IMR-90 (cell line): Measurements from ENCODE around the gene NR5A1. TPM values are rescaled to one million over a fixed set of nuclear protein-coding genes. Genes with fewer than 3 reads are reported as not detected.

Experiments used
- ATAC-seq: fragments of 200-7000 bp; cut with Tn5 transposase; 2 replicates; pipeline ENCODE4 v1.9.1; 2020; ENCODE audit warnings: low read depth, mild to moderate bottlenecking, moderate library complexity
- BruUV-seq: library from RNA; stranded (reverse); fragments of 400-500 nt; replicated peaks from 2 replicates; lab custom pipeline; 2021; lab: Mats Ljungman, UMichigan
- CTCF ChIA-PET: fragments of 300-600 bp; formaldehyde crosslinking; extraction: SDS; loops from one replicate; lab custom pipeline; 2021; ENCODE audit warnings: antibody characterized with exemption; lab: Yijun Ruan, JAX
- POLR2A ChIA-PET: fragments of 300-600 bp; sonication (Branson Sonifier 250); formaldehyde crosslinking; loops from one replicate; lab custom pipeline; 2022; ENCODE audit warnings: antibody characterized with exemption; ENCODE audit not compliant: unreplicated experiment; lab: Charles Lee
- DNase-seq: peaks from one replicate; pipeline ENCODE4 v3.0.0; 2013
- H2AFZ ChIP-seq: replicated peaks from 2 replicates; pipeline ENCODE3; 2013; ENCODE audit warnings: low read length, mild to moderate bottlenecking; ENCODE audit not compliant: poor library complexity
- H2AK5ac ChIP-seq: 2 replicates; pipeline ENCODE4 v1.6.1; 2013; ENCODE audit warnings: low read depth, low read length, inconsistent platforms
- H2AK9ac ChIP-seq: replicated peaks from 2 replicates; pipeline ENCODE3; 2013; ENCODE audit warnings: mild to moderate bottlenecking, low read depth, low read length, moderate library complexity; ENCODE audit not compliant: poor library complexity
- H2BK120ac ChIP-seq: 2 replicates; pipeline ENCODE4 v1.6.1; 2013; ENCODE audit warnings: low read depth, low read length, inconsistent platforms
- H2BK15ac ChIP-seq: 3 replicates; pipeline ENCODE4 v1.6.1; 2013; ENCODE audit warnings: low read depth, low read length, inconsistent platforms
- H2BK20ac ChIP-seq: 2 replicates; pipeline ENCODE4 v1.6.1; 2013; ENCODE audit warnings: low read depth, mild to moderate bottlenecking, inconsistent platforms, low read length, moderate library complexity
- H2BK5ac ChIP-seq: 2 replicates; pipeline ENCODE4 v1.6.1; 2013; ENCODE audit warnings: mild to moderate bottlenecking, low read depth, low read length, inconsistent platforms; ENCODE audit not compliant: poor library complexity, severe bottlenecking
- H3K14ac ChIP-seq: replicated peaks from 2 replicates; pipeline ENCODE4 v1.6.1; 2013; ENCODE audit warnings: low read depth, low read length, inconsistent platforms
- H3K18ac ChIP-seq: 2 replicates; pipeline ENCODE4 v1.6.1; 2013; ENCODE audit warnings: low read depth, low read length, control low read depth
- H3K23ac ChIP-seq: 2 replicates; pipeline ENCODE4 v1.6.1; 2013; ENCODE audit warnings: low read depth, low read length, inconsistent platforms
- H3K27ac ChIP-seq: 2 replicates; pipeline ENCODE4 v1.5.1; 2013; ENCODE audit warnings: mild to moderate bottlenecking, control low read depth, low read length; ENCODE audit not compliant: insufficient read depth
- H3K27me3 ChIP-seq: 2 replicates; pipeline ENCODE4 v1.6.1; 2013; ENCODE audit warnings: low read length; ENCODE audit not compliant: control insufficient read depth, insufficient read depth
- H3K36me3 ChIP-seq: 2 replicates; pipeline ENCODE4 v1.6.1; 2013; ENCODE audit warnings: low read length, mixed read lengths; ENCODE audit not compliant: control insufficient read depth, insufficient read depth
- H3K4ac ChIP-seq: 2 replicates; pipeline ENCODE4 v1.6.1; 2013; ENCODE audit warnings: low read depth, low read length, inconsistent platforms
- H3K4me1 ChIP-seq: 2 replicates; pipeline ENCODE4 v1.6.1; 2013; ENCODE audit warnings: low read length, mixed read lengths; ENCODE audit not compliant: control insufficient read depth, insufficient read depth
- H3K4me2 ChIP-seq: 2 replicates; pipeline ENCODE4 v1.6.1; 2013; ENCODE audit warnings: low read depth, mild to moderate bottlenecking, control low read depth, low read length, moderate library complexity
- H3K4me3 ChIP-seq: 2 replicates; pipeline ENCODE4 v1.5.1; 2013; ENCODE audit warnings: low read depth, mild to moderate bottlenecking, control low read depth, low read length, moderate library complexity; ENCODE audit not compliant: insufficient read depth
- H3K56ac ChIP-seq: 2 replicates; pipeline ENCODE4 v1.6.1; 2013; ENCODE audit warnings: low read length, inconsistent platforms; ENCODE audit not compliant: insufficient read depth; ENCODE audit errors: extremely low read depth
- H3K79me1 ChIP-seq, 2 experiments: 2 replicates each; pipeline ENCODE4 v1.6.1; 2013; ENCODE audit warnings: low read length in 2 of 2, inconsistent platforms in 1 of 2, low read depth in 1 of 2
- H3K9ac ChIP-seq: 2 replicates; pipeline ENCODE4 v1.6.1; 2013; ENCODE audit warnings: low read depth, low read length, control low read depth
- H3K9me1 ChIP-seq: 2 replicates; pipeline ENCODE4 v1.6.1; 2013; ENCODE audit warnings: low read length, inconsistent platforms; ENCODE audit not compliant: insufficient read depth
- H3K9me3 ChIP-seq: 2 replicates; pipeline ENCODE4 v1.6.1; 2013; ENCODE audit warnings: low read length; ENCODE audit not compliant: control insufficient read depth, insufficient read depth
- H4K20me1 ChIP-seq: 2 replicates; pipeline ENCODE4 v1.6.1; 2013; ENCODE audit warnings: low read length, inconsistent platforms; ENCODE audit not compliant: insufficient read depth
- H4K5ac ChIP-seq: 2 replicates; pipeline ENCODE4 v1.6.1; 2013; ENCODE audit warnings: mild to moderate bottlenecking, low read depth, low read length, control low read depth
- H4K8ac ChIP-seq, 2 experiments: 2 replicates each; pipeline ENCODE4 v1.6.1; 2013; ENCODE audit warnings: low read depth in 2 of 2, low read length in 2 of 2, control low read depth in 1 of 2, inconsistent platforms in 1 of 2
- H4K91ac ChIP-seq: 2 replicates; pipeline ENCODE4 v1.6.1; 2013; ENCODE audit warnings: low read depth, low read length, inconsistent platforms; ENCODE audit not compliant: insufficient read depth
- FOS ChIP-seq: fragments of 150-350 bp; IDR thresholded peaks from 2 replicates; pipeline ENCODE4 v1.6.1; 2016; ENCODE audit warnings: low read depth, low read length
- MAZ ChIP-seq: IDR thresholded peaks from 2 replicates; pipeline ENCODE4 v1.6.1; 2012; ENCODE audit warnings: low read depth, mild to moderate bottlenecking, low read length, improper control_type of control experiment, moderate library complexity, borderline replicate concordance
- MXI1 ChIP-seq: IDR thresholded peaks from 2 replicates; pipeline ENCODE4 v1.6.1; 2012; ENCODE audit warnings: low read depth, mild to moderate bottlenecking, low read length, moderate library complexity, borderline replicate concordance
- NFE2L2 ChIP-seq: fragments of 150-350 bp; IDR thresholded peaks from 2 replicates; pipeline ENCODE4 v1.6.1; 2016; ENCODE audit warnings: low read depth, mild to moderate bottlenecking, low read length
- POLR2A ChIP-seq: IDR thresholded peaks from 2 replicates; pipeline ENCODE4 v1.6.1; 2012; ENCODE audit warnings: mild to moderate bottlenecking, low read depth, low read length
- RAD21 ChIP-seq: IDR thresholded peaks from 2 replicates; pipeline ENCODE4 v1.6.1; 2012; ENCODE audit warnings: low read length, improper control_type of control experiment
- RCOR1 ChIP-seq: IDR thresholded peaks from 2 replicates; pipeline ENCODE4 v1.6.1; 2012; ENCODE audit warnings: mild to moderate bottlenecking, low read length, improper control_type of control experiment; ENCODE audit not compliant: insufficient replicate concordance
- RFX5 ChIP-seq: IDR thresholded peaks from 2 replicates; pipeline ENCODE4 v1.8.0; 2012; ENCODE audit warnings: low read depth, mild to moderate bottlenecking, low read length, moderate library complexity
- SMC3 ChIP-seq: fragments of 150-350 bp; IDR thresholded peaks from 2 replicates; pipeline ENCODE4 v1.6.1; 2016; ENCODE audit warnings: low read depth, mild to moderate bottlenecking, antibody characterized with exemption, low read length, moderate library complexity
- WGBS, 2 experiments: methylation state at CpG; one replicate each; pipeline versions ENCODE4 v1.1.5 to v1.1.7; 2013; ENCODE audit warnings: missing lambda C conversion rate in 2 of 2; ENCODE audit not compliant: insufficient read length in 1 of 2; ENCODE audit errors: extremely low coverage in 2 of 2; 5-methylcytosine and 5-hydroxymethylcytosine counted together
- dilution Hi-C: fragments of 300-500 bp; cut with HindIII; formaldehyde crosslinking; loops from one replicate; pipeline ENCODE4 v1.14.3; 2018; ENCODE audit warnings: low sequenced_read_pairs; ENCODE audit not compliant: unreplicated experiment
- in situ Hi-C: fragments of 300-500 bp; cut with MboI; formaldehyde crosslinking; loops from 3 replicates; pipeline ENCODE4 v1.14.3; 2019; ENCODE audit warnings: low sequenced_read_pairs, inconsistent platforms, mixed read lengths
- intact Hi-C: fragments of 100-400 bp; cut with micrococcal nuclease; formaldehyde crosslinking; loops from 2 replicates; pipeline ENCODE4 v1.10.0; 2022
- polyA plus RNA-seq, 3 experiments: library from polyadenylated mRNA; depleted of rRNA; stranded (reverse); fragments of >200 nt; gene quantifications; 2 replicates each; pipeline ENCODE4 v1.2.3, GENCODE V29; 2012; ENCODE audit warnings: low replicate concordance in 1 of 3
- total RNA-seq: library from RNA; depleted of rRNA; stranded (reverse); fragments of >200 nt; gene quantifications from 2 replicates; pipeline ENCODE4 v1.2.3, GENCODE V29; 2012
- TF ChIP-seq, protein P1 (sequence below): fragments of 150-350 bp; IDR thresholded peaks from 2 replicates; pipeline ENCODE4 v1.6.1; 2016; ENCODE audit warnings: low read depth, mild to moderate bottlenecking, low read length, moderate library complexity, borderline replicate concordance
- TF ChIP-seq, protein P2 (sequence below): fragments of 150-350 bp; IDR thresholded peaks from 2 replicates; pipeline ENCODE4 v1.6.1; 2017; ENCODE audit warnings: mild to moderate bottlenecking, antibody characterized with exemption, low read length, low read depth
- TF ChIP-seq, protein P3 (sequence below): conservative IDR thresholded peaks from 2 replicates; pipeline ENCODE4 v1.5.1; 2012; ENCODE audit warnings: mild to moderate bottlenecking, low read depth, low read length, improper control_type of control experiment

NR5A1 gene
- total and polyA plus RNA-seq, 2 of the 4 experiments (the other 2 are of a cell fraction), result not detected

DNA sequence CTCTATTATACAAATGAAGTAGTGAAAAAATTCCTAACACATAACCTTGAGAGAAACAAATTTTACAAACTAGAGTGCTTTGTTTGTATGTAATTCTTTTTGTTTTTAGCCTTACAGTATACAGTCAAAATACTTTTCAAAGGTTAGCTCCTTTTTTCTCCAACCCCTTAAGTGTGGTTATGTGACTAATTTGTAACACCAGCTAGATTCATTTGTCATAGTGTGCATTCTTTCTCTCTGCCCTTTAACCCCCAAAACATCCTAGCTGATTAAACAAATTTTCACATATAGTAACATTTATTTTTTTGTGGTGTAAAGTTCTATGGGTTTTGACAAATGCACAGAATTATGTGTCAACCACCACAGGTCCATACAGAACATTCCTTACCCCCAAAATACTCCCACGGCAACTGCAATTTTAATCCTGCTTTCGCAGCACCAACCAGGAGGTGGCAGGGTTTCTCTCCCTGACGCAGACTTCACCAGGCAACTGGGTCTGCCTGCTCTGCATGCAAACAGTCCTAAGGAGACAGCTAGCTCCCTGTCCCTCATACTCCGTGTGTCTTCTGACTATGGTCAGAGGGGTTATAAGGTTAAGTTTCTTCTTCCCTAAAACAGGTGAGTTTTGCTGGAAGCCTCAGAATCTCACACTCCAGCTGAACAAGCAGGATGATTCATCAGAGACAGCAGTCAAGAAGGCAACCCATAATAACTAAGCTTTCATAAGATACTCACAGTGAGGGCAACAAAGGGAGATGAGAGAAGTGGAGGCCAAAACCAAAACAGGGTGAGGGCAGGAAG lies 44.5 kb upstream of the NR5A1 start:
- POLR2A ChIA-PET, result no interaction called here
- Histone ChIP-seq H3K4ac (peak overlapping the region; percentile 82), H2BK20ac (peak overlapping the region; percentile 77), H3K9me1 (peaks cover 20% of the 10 kb centered on the region), H4K5ac (peak overlapping the region; percentile 62; the same call in 1 of the 2 replicates), H3K79me1 (no peaks in the 10 kb centered on the region), H3K14ac (peak overlapping the region; percentile 62), H2AFZ (peak overlapping the region; percentile 73), H3K23ac (peak overlapping the region; percentile 19), H3K27ac (no peak overlapping the region), H3K18ac (peak overlapping the region; percentile 94; the same call in 1 of the 2 replicates), H2BK120ac (peak overlapping the region; percentile 75), H4K91ac (peak overlapping the region; percentile 67), H3K36me3 (no peaks in the 10 kb centered on the region), H3K4me2 (peak overlapping the region; percentile 5), H3K9ac (peak overlapping the region; percentile 46; the same call in 1 of the 2 replicates), H2BK15ac (peak overlapping the region; percentile 90; the same call in 2 of the 3 replicates), H3K4me1 (peaks cover 19% of the 10 kb centered on the region), H3K27me3 (peaks cover 5% of the 10 kb centered on the region; the same call in 1 of the 2 replicates), H3K56ac (peak overlapping the region; percentile 25; the same call in 1 of the 2 replicates), H3K9me3 (no peaks in the 10 kb centered on the region), H2AK9ac (no peak overlapping the region), H4K20me1 (no peaks in the 10 kb centered on the region), H3K4me3 (no peak overlapping the region), H2BK5ac (peak overlapping the region; percentile 87), H2AK5ac (peak overlapping the region; percentile 93), H4K8ac (peak overlapping the region; percentile 24 to 60; a peak in 3 of 4 replicates)
- ATAC-seq (peak; percentile 90), DNase-seq (peak; percentile 73)
- WGBS, 2 experiments, result 20% methylated on average over 1 of the region's 4 CpGs; no CpG with 5 or more reads in 1 of the 2 experiments
- intact Hi-C loops (loop anchor here (1.0 to 5.0 kb wide), 4 partner anchors 66 to 201 kb away; no protein-coding TSS in a partner anchor), dilution Hi-C loops (no loop called here), in situ Hi-C loops (loop anchor here (5.0 kb wide), 1 partner anchor 161 kb away; no protein-coding TSS in a partner anchor)
- CTCF ChIA-PET, result interaction anchor here (0.6 to 4.8 kb wide), 21 partner anchors 8 to 289 kb away, joined by 3 to 23 read pairs (median 4); no protein-coding TSS in a partner anchor
- no TSS peak for BruUV-seq
- TF ChIP-seq RFX5 (no peak), NFE2L2 (no peak), MAZ (peak; percentile 34; the same call in 1 of the 2 replicates), MXI1 (no peak; the same call in 1 of the 2 replicates), FOS (peak; percentile 23; the same call in 1 of the 2 replicates), RCOR1 (peak; percentile 33), POLR2A (no peak), RAD21 (peak; percentile 79), SMC3 (peak; percentile 67)
- TF ChIP-seq, protein P1, sequence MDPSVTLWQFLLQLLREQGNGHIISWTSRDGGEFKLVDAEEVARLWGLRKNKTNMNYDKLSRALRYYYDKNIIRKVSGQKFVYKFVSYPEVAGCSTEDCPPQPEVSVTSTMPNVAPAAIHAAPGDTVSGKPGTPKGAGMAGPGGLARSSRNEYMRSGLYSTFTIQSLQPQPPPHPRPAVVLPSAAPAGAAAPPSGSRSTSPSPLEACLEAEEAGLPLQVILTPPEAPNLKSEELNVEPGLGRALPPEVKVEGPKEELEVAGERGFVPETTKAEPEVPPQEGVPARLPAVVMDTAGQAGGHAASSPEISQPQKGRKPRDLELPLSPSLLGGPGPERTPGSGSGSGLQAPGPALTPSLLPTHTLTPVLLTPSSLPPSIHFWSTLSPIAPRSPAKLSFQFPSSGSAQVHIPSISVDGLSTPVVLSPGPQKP, result no peak
- TF ChIP-seq, protein P2, sequence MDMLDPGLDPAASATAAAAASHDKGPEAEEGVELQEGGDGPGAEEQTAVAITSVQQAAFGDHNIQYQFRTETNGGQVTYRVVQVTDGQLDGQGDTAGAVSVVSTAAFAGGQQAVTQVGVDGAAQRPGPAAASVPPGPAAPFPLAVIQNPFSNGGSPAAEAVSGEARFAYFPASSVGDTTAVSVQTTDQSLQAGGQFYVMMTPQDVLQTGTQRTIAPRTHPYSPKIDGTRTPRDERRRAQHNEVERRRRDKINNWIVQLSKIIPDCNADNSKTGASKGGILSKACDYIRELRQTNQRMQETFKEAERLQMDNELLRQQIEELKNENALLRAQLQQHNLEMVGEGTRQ, result no peak
- TF ChIP-seq, protein P3, sequence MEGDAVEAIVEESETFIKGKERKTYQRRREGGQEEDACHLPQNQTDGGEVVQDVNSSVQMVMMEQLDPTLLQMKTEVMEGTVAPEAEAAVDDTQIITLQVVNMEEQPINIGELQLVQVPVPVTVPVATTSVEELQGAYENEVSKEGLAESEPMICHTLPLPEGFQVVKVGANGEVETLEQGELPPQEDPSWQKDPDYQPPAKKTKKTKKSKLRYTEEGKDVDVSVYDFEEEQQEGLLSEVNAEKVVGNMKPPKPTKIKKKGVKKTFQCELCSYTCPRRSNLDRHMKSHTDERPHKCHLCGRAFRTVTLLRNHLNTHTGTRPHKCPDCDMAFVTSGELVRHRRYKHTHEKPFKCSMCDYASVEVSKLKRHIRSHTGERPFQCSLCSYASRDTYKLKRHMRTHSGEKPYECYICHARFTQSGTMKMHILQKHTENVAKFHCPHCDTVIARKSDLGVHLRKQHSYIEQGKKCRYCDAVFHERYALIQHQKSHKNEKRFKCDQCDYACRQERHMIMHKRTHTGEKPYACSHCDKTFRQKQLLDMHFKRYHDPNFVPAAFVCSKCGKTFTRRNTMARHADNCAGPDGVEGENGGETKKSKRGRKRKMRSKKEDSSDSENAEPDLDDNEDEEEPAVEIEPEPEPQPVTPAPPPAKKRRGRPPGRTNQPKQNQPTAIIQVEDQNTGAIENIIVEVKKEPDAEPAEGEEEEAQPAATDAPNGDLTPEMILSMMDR, result peak; percentile 83
